ENCODE data around the gene EMC10. TPM values are rescaled to one million over a fixed set of nuclear protein-coding genes. Genes with fewer than 3 reads are reported as not detected.

The EMC10 gene
- total RNA-seq, 1 donor from 2014 or later = 98.8 TPM

DNA sequence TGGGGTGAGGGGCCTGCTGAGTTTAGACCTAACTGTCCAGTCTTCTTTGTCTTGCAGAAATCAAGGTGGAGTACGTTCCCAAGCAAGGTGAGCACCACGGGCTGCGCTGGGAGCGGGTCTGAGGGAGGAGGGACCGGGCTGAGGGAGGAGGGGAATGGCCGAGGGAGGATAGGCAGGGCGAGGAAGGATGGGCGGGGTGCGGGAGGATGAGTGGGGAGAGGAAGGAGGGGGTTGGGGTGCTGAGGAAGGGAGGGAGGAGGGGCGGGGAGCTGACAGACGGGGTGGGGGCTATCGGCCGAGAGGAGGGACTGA, 25.1 kb upstream of the EMC10 start:
- peaks cover 15% of the 10 kb centered on the region for H3K36me3 Mint-ChIP-seq (ENCODE audit: unreplicated experiment)
- DNase-seq = no peak
- no peak for TF ChIP-seq CTCF (IDR thresholded peaks at IDR 0.05; ENCODE audit: partially characterized antibody, unreplicated experiment)
- peaks cover 8% of the 10 kb centered on the region for H3K27me3 Mint-ChIP-seq (ENCODE audit: unreplicated experiment)
- H3K4me1 Mint-ChIP-seq (ENCODE audit: low read depth, unreplicated experiment) = no peaks in the 10 kb centered on the region
- H3K27ac Mint-ChIP-seq (ENCODE audit: unreplicated experiment) = no peak overlapping the region
- no peak overlapping the region for H3K4me3 Mint-ChIP-seq (ENCODE audit: unreplicated experiment)
- peaks cover 10% of the 10 kb centered on the region for H3K9me3 Mint-ChIP-seq (ENCODE audit: unreplicated experiment)

DNA sequence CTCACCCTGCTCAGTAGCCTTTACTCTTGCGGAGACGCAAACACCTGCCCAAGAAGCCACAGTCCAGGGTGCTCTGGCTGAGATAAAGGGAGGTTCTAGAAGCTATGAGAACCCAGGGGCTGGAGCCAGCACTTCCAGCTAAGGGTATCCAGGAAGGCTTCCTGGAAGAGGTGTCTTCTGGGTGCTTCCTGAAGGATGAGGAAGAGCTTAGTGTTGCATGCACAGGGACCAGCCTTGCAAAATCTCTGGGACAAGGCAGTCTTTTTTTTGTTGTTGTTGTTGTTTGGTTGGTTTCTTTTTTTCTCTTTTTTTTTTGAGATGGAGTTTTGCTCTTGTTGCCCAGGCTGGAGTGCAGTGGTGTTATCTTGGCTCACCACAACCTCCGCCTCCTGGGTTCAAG, 23.1 kb upstream of the EMC10 start:
- peaks cover 13% of the 10 kb centered on the region for H3K36me3 Mint-ChIP-seq (ENCODE audit: unreplicated experiment)

DNA sequence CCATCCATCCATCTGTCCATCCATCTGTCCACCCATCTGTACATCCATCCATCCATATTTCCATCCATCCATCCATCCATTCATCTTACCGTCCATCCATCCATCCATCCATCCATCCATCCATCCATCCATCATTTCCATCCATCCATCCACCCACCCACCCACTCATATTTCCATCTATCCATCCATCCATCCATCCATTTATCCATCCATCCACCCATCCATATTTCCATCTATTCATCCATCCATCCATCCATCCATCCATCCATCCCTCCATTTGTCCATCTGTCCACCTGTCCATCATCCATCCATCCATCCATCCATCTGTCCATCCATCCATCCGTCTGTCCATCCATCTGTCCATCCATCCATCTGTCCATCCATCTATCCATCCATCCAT, 20.3 kb upstream of the EMC10 start:
- Mint-ChIP-seq H3K27me3 (ENCODE audit: unreplicated experiment) (peaks cover 12% of the 10 kb centered on the region), H3K27ac (ENCODE audit: unreplicated experiment) (no peak overlapping the region), H3K4me3 (ENCODE audit: unreplicated experiment) (no peak overlapping the region), H3K9me3 (ENCODE audit: unreplicated experiment) (peaks cover 12% of the 10 kb centered on the region), H3K36me3 (ENCODE audit: unreplicated experiment) (peaks cover 12% of the 10 kb centered on the region), H3K4me1 (ENCODE audit: low read depth, unreplicated experiment) (no peaks in the 10 kb centered on the region)
- DNase-seq = no peak
- no peak for TF ChIP-seq CTCF (IDR thresholded peaks at IDR 0.05; ENCODE audit: partially characterized antibody, unreplicated experiment)

More for the DNA sequence above, 23.1 kb upstream of the EMC10 start:
- Mint-ChIP-seq H3K4me3 (ENCODE audit: unreplicated experiment) (no peak overlapping the region), H3K9me3 (ENCODE audit: unreplicated experiment) (peaks cover 12% of the 10 kb centered on the region), H3K4me1 (ENCODE audit: low read depth, unreplicated experiment) (no peaks in the 10 kb centered on the region), H3K27ac (ENCODE audit: unreplicated experiment) (no peak overlapping the region), H3K27me3 (ENCODE audit: unreplicated experiment) (peaks cover 14% of the 10 kb centered on the region)
- TF ChIP-seq CTCF (IDR thresholded peaks at IDR 0.05; ENCODE audit: partially characterized antibody, unreplicated experiment) = no peak
- DNase-seq = no peak

GRCh38 chr19:50457300-50457699, 19.0 kb upstream of the EMC10 start:
- H3K9me3 Mint-ChIP-seq (ENCODE audit: unreplicated experiment) = peaks cover 17% of the 10 kb centered on the region
- H3K27me3 Mint-ChIP-seq (ENCODE audit: unreplicated experiment) = peaks cover 11% of the 10 kb centered on the region
- TF ChIP-seq CTCF (IDR thresholded peaks at IDR 0.05; ENCODE audit: partially characterized antibody, unreplicated experiment) = no peak
- no peak overlapping the region for H3K27ac Mint-ChIP-seq (ENCODE audit: unreplicated experiment)
- H3K4me3 Mint-ChIP-seq (ENCODE audit: unreplicated experiment) = no peak overlapping the region
- H3K36me3 Mint-ChIP-seq (ENCODE audit: unreplicated experiment) = peaks cover 8% of the 10 kb centered on the region
- no peaks in the 10 kb centered on the region for H3K4me1 Mint-ChIP-seq (ENCODE audit: low read depth, unreplicated experiment)
- no peak for DNase-seq

DNA sequence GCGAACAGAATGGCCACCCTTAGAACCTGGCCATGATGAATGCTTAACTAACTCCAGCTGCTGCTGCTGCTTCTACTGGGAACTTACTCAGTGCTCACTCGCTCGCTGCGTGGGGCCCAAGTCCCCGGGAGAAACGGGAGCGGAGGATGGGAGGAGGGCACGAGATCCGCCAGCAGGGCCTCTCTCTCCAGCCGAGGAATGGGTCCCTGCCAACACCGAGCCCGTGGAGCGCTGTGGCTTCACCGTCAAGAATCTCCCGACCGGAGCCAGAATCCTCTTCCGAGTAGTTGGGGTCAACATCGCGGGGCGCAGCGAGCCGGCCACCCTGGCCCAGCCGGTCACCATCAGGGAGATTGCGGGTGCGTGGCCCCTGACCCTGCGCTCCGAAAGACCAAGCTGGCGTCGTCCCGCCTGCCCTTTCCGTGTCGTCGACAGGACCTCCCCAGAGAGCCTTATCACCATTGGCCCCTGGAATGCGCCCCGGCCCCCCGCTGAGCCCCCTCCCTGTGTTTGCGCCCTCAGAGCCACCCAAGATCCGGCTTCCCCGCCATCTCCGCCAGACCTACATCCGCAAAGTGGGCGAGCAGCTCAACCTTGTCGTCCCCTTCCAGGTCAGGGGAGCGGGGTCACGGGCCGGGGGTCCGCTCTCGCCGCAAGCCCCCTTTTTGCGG, 17.8 kb upstream of the EMC10 start:
- no peak for TF ChIP-seq CTCF (IDR thresholded peaks at IDR 0.05; ENCODE audit: partially characterized antibody, unreplicated experiment)
- H3K27ac Mint-ChIP-seq (ENCODE audit: unreplicated experiment) = no peak overlapping the region
- H3K4me3 Mint-ChIP-seq (ENCODE audit: unreplicated experiment) = no peak overlapping the region
- DNase-seq = no peak
- H3K36me3 Mint-ChIP-seq (ENCODE audit: unreplicated experiment) = peaks cover 8% of the 10 kb centered on the region
- H3K27me3 Mint-ChIP-seq (ENCODE audit: unreplicated experiment) = peaks cover 11% of the 10 kb centered on the region
- no peaks in the 10 kb centered on the region for H3K4me1 Mint-ChIP-seq (ENCODE audit: low read depth, unreplicated experiment)
- peaks cover 17% of the 10 kb centered on the region for H3K9me3 Mint-ChIP-seq (ENCODE audit: unreplicated experiment)

All from glutamatergic neuron (in vitro differentiated cells).